GM12878 (cell line): Measurements from ENCODE around the gene NSMCE4A. TPM values are rescaled to one million over a fixed set of nuclear protein-coding genes. Genes with fewer than 3 reads are reported as not detected.

Experiments
- ATF2 ChIP-seq: IDR thresholded peaks from 2 replicates; pipeline ENCODE4 v1.6.1; 2012; ENCODE audit warnings: low read length, inconsistent platforms
- BHLHE40 ChIP-seq, 2 experiments: fragments of 450-650 bp in 1 of 2; IDR thresholded peaks; 2 replicates each; pipeline ENCODE4 v1.6.1; 2011 to 2017; ENCODE audit warnings: low read depth in 2 of 2, borderline replicate concordance in 1 of 2, improper control_type of control experiment in 1 of 2, low read length in 1 of 2, mild to moderate bottlenecking in 1 of 2
- CBFB ChIP-seq: IDR thresholded peaks from 2 replicates; pipeline ENCODE4 v1.6.1; 2016; ENCODE audit warnings: antibody characterized with exemption, low read depth
- EZH2 ChIP-seq: IDR thresholded peaks from 2 replicates; pipeline ENCODE4 v1.6.1; 2012; ENCODE audit warnings: low read depth, mild to moderate bottlenecking, control low read depth, inconsistent platforms, low read length, borderline replicate concordance; ENCODE audit not compliant: control insufficient read depth
- MEF2B ChIP-seq: fragments of 450-650 bp; IDR thresholded peaks from 2 replicates; pipeline ENCODE4 v1.6.1; 2018; ENCODE audit warnings: mild to moderate bottlenecking, moderate library complexity; ENCODE audit not compliant: partially characterized antibody, poor library complexity, severe bottlenecking
- POLR2AphosphoS5 ChIP-seq: IDR thresholded peaks from 2 replicates; pipeline ENCODE4 v1.6.1; 2011; ENCODE audit warnings: mild to moderate bottlenecking, low read length, inconsistent platforms
- SREBF2 ChIP-seq: IDR thresholded peaks from 2 replicates; pipeline ENCODE4 v1.6.1; 2012; ENCODE audit warnings: mild to moderate bottlenecking, low read length
- TBL1XR1 ChIP-seq: IDR thresholded peaks from 2 replicates; pipeline ENCODE4 v1.6.1; 2012; ENCODE audit warnings: low read depth, low read length, improper control_type of control experiment
- polyA plus RNA-seq, 11 experiments: library from polyadenylated mRNA; depleted of rRNA in 4 of 11; unstranded in 6 of 11; stranded (reverse) in 5 of 11; fragments of >200 nt; fragmentation: Nextera tagmentation in 4 of 11; fragmentation: Illumina TruSeq in 1 of 11; extraction: Ambion mirVana in 4 of 11; extraction: Trizol in 1 of 11; gene quantifications; 1 replicate in 1 of 11; 2 replicates in 10 of 11; pipeline versions ENCODE4 v1.2.1 to v1.2.3, GENCODE V29; 2011 to 2016; ENCODE audit warnings: inconsistent platforms in 2 of 11, missing spikeins in 2 of 11, low read depth in 1 of 11
- total RNA-seq, 4 experiments: library from RNA; depleted of rRNA in 3 of 4; stranded (reverse); fragments of >200 nt in 3 of 4; fragmentation: Illumina TruSeq in 1 of 4; extraction: Trizol in 1 of 4; gene quantifications; 2 replicates each; pipeline versions ENCODE4 v1.2.1 to v1.2.3, GENCODE V29; 2013 to 2021
- TF ChIP-seq, protein P1 (sequence below): fragments of 450-650 bp; IDR thresholded peaks from 2 replicates; pipeline ENCODE4 v1.6.1; 2016; ENCODE audit warnings: mild to moderate bottlenecking, moderate library complexity, borderline replicate concordance

Gene NSMCE4A
- total and polyA plus RNA-seq, 10 of the 15 experiments (the other 5 are each of a cell fraction or from before 2014, with no cell fraction given): 14.2 to 105 (median 76.1) TPM

- TF ChIP-seq, protein P1, sequence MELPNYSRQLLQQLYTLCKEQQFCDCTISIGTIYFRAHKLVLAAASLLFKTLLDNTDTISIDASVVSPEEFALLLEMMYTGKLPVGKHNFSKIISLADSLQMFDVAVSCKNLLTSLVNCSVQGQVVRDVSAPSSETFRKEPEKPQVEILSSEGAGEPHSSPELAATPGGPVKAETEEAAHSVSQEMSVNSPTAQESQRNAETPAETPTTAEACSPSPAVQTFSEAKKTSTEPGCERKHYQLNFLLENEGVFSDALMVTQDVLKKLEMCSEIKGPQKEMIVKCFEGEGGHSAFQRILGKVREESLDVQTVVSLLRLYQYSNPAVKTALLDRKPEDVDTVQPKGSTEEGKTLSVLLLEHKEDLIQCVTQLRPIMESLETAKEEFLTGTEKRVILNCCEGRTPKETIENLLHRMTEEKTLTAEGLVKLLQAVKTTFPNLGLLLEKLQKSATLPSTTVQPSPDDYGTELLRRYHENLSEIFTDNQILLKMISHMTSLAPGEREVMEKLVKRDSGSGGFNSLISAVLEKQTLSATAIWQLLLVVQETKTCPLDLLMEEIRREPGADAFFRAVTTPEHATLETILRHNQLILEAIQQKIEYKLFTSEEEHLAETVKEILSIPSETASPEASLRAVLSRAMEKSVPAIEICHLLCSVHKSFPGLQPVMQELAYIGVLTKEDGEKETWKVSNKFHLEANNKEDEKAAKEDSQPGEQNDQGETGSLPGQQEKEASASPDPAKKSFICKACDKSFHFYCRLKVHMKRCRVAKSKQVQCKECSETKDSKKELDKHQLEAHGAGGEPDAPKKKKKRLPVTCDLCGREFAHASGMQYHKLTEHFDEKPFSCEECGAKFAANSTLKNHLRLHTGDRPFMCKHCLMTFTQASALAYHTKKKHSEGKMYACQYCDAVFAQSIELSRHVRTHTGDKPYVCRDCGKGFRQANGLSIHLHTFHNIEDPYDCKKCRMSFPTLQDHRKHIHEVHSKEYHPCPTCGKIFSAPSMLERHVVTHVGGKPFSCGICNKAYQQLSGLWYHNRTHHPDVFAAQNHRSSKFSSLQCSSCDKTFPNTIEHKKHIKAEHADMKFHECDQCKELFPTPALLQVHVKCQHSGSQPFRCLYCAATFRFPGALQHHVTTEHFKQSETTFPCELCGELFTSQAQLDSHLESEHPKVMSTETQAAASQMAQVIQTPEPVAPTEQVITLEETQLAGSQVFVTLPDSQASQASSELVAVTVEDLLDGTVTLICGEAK: no peak
- TF ChIP-seq MEF2B (no peak), TBL1XR1 (no peak), BHLHE40 (IDR thresholded peaks at IDR 0.05; ENCODE audit: borderline replicate concordance in 1 of 2, low read depth in 2 of 2, low read length in 1 of 2) (no peak), CBFB (no peak), ATF2 (no peak), POLR2AphosphoS5 (no peak), SREBF2 (no peak), EZH2 (no peak)
Observed at GRCh38 chr10:121978511-121978910, 3.5 kb upstream of the NSMCE4A start (continued).
